Dermis lymphatic vessel endothelial cell (primary cell): ENCODE measurements around the gene REM2. TPM values are rescaled to one million over a fixed set of nuclear protein-coding genes. Genes with fewer than 3 reads are reported as not detected.

Source experiments
- total RNA-seq: library from RNA; depleted of rRNA; stranded (reverse); fragments of >200 nt; gene quantifications from 2 replicates; pipeline ENCODE4 v1.2.1, GENCODE V29; 2014

Gene REM2, protein sequence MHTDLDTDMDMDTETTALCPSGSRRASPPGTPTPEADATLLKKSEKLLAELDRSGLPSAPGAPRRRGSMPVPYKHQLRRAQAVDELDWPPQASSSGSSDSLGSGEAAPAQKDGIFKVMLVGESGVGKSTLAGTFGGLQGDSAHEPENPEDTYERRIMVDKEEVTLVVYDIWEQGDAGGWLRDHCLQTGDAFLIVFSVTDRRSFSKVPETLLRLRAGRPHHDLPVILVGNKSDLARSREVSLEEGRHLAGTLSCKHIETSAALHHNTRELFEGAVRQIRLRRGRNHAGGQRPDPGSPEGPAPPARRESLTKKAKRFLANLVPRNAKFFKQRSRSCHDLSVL
- under 0.01 TPM in 1 of 2 replicates, not detected in the other for total RNA-seq

GRCh38 chr14:22883173-22883976 is at the start of gene REM2:
Gene REM2 (plus strand): TSS chr14:22883222. CDS start chr14:22883288, 66 bp downstream.

DNA sequence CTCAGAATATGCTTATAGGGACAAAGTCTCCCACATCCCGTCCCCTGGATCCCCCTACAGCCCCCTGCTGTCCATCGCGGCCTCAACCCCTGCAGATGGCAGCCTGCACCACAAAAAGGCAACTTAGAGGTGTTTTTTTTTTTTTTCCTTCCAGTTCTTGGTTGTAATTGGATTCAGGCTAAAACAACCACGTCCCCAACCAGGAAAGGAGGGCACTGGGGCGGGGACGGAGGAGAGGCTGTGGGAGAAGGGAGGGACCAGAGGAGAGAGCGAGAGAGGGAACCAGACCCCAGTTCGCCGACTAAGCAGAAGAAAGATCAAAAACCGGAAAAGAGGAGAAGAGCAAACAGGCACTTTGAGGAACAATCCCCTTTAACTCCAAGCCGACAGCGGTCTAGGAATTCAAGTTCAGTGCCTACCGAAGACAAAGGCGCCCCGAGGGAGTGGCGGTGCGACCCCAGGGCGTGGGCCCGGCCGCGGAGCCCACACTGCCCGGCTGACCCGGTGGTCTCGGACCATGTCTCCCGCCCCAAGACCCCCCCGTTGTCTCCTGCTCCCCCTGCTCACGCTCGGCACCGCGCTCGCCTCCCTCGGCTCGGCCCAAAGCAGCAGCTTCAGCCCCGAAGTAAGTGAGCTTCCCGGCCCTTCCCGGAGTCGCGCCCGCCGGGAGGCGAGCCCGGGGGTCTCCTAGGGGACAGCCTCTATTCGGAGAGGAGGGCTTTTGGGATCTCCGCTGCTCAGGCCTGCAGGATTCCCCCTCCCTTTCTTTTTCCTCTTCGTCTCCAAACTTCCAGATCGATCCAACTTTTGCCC is 46.5 kb upstream of the REM2 start, which contains the start of gene MMP14:
TSS of gene MMP14 (plus strand) at position 285 of the 813 bp plus-strand sequence. CDS start at position 518, 233 bp downstream.

GRCh38 chr14:22871224-22872032 is 11.6 kb upstream of the REM2 start, which contains the start of gene LRP10:
Gene LRP10 (plus strand): TSS chr14:22871740. CDS start chr14:22872304, 564 bp downstream.

DNA sequence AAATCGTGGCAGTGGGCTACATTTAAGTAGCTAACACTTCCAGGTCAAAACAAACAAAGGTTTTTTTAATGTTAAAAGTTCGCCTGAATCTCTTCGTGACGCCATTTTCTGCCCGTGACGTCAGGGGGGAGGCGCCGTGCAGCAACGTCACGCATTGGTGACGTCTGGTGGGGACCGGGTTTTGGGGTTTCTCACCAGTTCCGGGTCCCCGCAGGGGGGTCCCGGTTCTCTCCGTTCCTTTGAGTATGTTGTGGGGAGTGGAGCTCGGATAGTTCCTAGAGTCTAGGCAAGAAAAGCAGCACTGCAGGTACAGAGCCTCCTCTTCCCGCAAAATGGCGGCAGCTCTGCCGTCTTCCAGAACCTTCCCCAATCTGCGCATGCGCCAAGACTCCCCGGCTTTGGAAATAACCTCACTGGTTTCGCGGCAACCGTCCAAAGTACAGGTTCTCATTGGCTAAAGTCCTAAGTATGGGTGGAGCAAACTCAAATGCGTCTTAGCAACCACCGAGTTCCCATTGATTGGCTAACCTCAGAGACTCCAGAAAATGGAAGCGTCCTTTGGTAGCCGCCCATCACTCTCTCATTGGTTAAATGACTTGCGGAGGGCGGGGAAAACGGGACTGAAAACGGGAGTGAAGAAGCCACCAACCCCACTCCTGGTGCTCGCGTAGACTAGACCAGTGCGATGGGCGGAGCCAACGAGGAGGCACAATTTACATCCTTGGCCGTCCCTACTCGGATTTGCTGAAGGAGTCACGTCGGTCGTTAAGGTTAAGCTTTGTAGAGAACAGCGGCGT is 36.0 kb downstream of the REM2 start, which contains the start of gene RBM23:
TSS of gene RBM23 (minus strand) at position 346 of the 797 bp plus-strand sequence.

DNA sequence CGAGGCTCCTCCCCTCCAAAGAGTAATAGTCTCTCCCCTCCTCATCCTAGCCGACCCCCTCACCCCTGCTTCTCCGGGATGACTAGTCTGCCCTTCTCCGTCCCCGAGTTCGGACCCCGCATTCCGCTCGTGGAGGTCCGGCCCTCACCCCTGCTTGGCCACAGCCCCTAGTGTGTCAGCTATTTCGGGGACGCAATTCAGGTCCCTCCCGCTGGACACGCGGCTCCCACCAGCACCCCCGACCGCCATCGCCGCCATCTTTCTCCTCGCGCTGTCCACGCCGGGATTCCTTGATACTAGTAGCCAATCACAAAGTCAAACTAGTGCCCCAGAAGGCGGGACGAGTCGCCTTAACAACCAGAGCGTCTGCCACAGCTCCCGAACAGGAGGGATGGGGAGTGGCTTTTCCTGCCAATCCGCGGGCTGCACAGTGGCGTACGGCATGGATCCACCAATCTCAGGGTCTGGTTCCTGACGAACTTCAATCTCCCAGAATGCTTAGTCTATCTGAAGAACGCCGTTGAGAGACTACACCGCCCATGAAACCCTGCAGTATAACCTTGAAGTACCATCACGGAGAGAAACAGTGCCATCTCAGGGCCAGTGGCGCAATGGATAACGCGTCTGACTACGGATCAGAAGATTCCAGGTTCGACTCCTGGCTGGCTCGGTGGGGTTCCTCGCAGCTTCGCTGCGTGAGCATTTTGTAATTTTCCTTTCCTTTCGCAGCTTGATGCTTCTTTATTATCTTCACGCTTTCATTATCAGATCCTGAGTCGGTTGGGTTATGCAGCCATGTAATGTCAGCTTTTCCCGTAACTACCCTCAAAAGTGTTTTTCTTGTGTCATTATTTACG is 46.3 kb downstream of the REM2 start, which contains the start of gene PRMT5:
TSS of gene PRMT5 (minus strand) at position 273 of the 857 bp plus-strand sequence. CDS start at position 258, 15 bp downstream.

Other genes with a start within 250 kb of the REM2 start
- gene OR6J1, start 238.9 kb upstream of the REM2 start, total RNA-seq = not detected in 2 replicates
- 41.2 and 63.3 TPM in 2 replicates for gene OXA1L, start 116.5 kb upstream of the REM2 start, total RNA-seq
- gene SLC7A7, start 67.8 kb upstream of the REM2 start, total RNA-seq = 4.1 and 5.3 TPM in 2 replicates
- gene MRPL52, start 53.3 kb upstream of the REM2 start, total RNA-seq = 34.1 and 35.0 TPM in 2 replicates
- 51.7 and 95.7 TPM in 2 replicates for gene MMP14, start 46.6 kb upstream of the REM2 start, total RNA-seq
- gene LRP10, start 11.5 kb upstream of the REM2 start, total RNA-seq = 40.7 and 42.5 TPM in 2 replicates
- gene RBM23, start 35.9 kb downstream of the REM2 start, total RNA-seq = 49.2 and 55.0 TPM in 2 replicates
- 34.6 and 42.8 TPM in 2 replicates for gene PRMT5, start 46.2 kb downstream of the REM2 start, total RNA-seq
- 14.3 and 21.7 TPM in 2 replicates for gene HAUS4, start 73.9 kb downstream of the REM2 start, total RNA-seq
- gene AJUBA, start 99.3 kb downstream of the REM2 start, total RNA-seq = 16.9 and 42.6 TPM in 2 replicates
- 5.1 and 6.1 TPM in 2 replicates for gene C14orf93, start 126.9 kb downstream of the REM2 start, total RNA-seq
- gene PSMB5, start 151.7 kb downstream of the REM2 start, total RNA-seq = 185 and 196 TPM in 2 replicates
- gene PSMB11, start 159.0 kb downstream of the REM2 start, total RNA-seq = not detected in 2 replicates
- 0.54 and 0.69 TPM in 2 replicates for gene CDH24, start 174.3 kb downstream of the REM2 start, total RNA-seq
- 44.0 and 56.1 TPM in 2 replicates for gene ACIN1, start 211.9 kb downstream of the REM2 start, total RNA-seq
- gene C14orf119, start 212.3 kb downstream of the REM2 start, total RNA-seq = 43.2 and 50.3 TPM in 2 replicates
- gene CIROP, start 221.8 kb downstream of the REM2 start, total RNA-seq = not detected in 2 replicates
- not detected in 2 replicates for gene CEBPE, start 236.0 kb downstream of the REM2 start, total RNA-seq